Skeletal muscle satellite cell (primary cell): ENCODE measurements around the gene FMNL3.

Source experiments
- H3K27me3 ChIP-seq: 2 replicates; pipeline ENCODE4 v1.7.0; 2013; ENCODE audit warnings: low read length; ENCODE audit not compliant: control insufficient read depth, insufficient read depth
- H3K36me3 ChIP-seq: 2 replicates; pipeline ENCODE4 v1.7.0; 2013; ENCODE audit warnings: mild to moderate bottlenecking, control low read depth, low read length; ENCODE audit not compliant: insufficient read depth
- H3K4me1 ChIP-seq: 2 replicates; pipeline ENCODE4 v1.7.0; 2013; ENCODE audit warnings: low read length; ENCODE audit not compliant: control insufficient read depth, insufficient read depth
- H3K4me2 ChIP-seq: 2 replicates; pipeline ENCODE4 v1.7.0; 2013; ENCODE audit warnings: mild to moderate bottlenecking, low read length
- H3K4me3 ChIP-seq: 2 replicates; pipeline ENCODE4 v1.7.0; 2013; ENCODE audit warnings: low read length
- H3K9ac ChIP-seq: 2 replicates; pipeline ENCODE4 v1.7.0; 2013; ENCODE audit warnings: mild to moderate bottlenecking, low read depth, low read length, moderate library complexity
- H3K9me3 ChIP-seq: replicated peaks from 2 replicates; pipeline ENCODE4 v1.7.0; 2013; ENCODE audit warnings: mild to moderate bottlenecking, control low read depth, low read length

Gene FMNL3

DNA sequence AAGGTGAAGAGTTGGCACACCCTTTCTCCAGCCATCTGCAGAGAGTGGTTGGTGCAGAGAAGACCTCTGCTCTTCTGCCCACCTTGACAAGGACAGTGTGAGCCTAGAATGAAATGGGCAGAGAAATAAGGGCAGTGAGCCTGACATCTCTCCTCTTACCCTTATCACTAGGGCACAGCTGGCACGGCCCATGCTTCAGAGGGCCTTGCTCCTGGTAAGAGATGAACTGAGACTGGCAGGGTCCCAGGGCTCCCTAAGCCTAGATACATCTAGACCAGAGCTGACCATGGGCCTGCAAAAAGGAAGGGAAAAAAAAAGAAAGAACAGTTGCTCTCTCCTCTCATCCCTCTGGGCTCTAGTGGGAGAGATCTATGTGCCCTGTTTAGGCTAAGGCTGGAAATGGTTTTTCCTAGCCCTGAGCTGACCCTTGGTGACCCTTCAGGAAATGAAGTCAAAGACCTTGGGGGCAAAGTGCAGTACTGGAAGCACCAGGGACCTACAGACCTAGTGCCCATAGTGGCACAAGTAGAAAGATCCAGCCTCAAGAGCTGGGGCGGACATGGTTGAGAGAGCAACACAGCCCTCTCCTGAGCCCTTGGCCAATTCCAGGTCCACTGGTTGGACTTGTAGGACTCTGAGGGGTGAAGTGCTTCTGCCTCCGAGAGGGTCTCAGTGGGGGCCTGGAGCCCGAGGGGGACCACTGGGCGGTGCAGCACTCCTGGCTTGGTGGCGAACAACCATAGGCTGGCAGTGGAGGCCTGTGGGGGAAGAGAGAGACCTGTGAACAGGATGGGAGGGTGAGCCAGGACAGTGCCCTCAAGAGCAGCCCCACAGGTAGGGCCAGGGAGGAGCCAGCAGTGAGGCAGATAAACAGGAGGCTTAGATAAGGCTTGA, 61.8 kb downstream of the FMNL3 start:
- Histone ChIP-seq H3K36me3 (peaks cover 87% of the 10 kb centered on the region), H3K4me1 (peaks cover 3% of the 10 kb centered on the region), H3K4me2 (no peak overlapping the region)

DNA sequence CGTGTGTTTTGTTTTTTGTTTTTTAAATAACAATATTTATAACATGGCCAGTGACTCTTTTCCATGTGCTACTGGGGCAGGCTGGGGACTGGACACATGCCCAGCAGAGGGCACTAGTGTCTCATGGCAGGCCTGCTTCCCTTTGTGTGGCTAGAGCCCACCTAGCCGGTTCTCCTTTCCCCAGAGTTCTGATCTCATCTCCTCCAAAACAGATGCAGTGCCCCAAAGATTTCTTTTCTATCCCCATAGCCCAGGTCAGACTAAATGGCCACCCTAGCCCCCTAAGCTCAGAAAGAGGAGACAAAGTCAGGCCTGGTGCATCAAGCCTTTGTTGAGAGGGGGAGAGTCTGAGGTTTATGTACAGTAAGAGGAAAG, 62.6 kb downstream of the FMNL3 start:
- no peaks in the 10 kb centered on the region for H3K27me3 ChIP-seq
- H3K9me3 ChIP-seq, result no peaks in the 10 kb centered on the region
- H3K9ac ChIP-seq, result no peak overlapping the region
- no peak overlapping the region for H3K4me3 ChIP-seq
- H3K4me1 ChIP-seq, result peaks cover 3% of the 10 kb centered on the region
- H3K4me2 ChIP-seq, result no peak overlapping the region
- peaks cover 79% of the 10 kb centered on the region for H3K36me3 ChIP-seq

More for the DNA sequence above, 61.8 kb downstream of the FMNL3 start:
- Histone ChIP-seq H3K27me3 (no peaks in the 10 kb centered on the region), H3K9me3 (no peaks in the 10 kb centered on the region), H3K4me3 (no peak overlapping the region), H3K9ac (no peak overlapping the region)

DNA sequence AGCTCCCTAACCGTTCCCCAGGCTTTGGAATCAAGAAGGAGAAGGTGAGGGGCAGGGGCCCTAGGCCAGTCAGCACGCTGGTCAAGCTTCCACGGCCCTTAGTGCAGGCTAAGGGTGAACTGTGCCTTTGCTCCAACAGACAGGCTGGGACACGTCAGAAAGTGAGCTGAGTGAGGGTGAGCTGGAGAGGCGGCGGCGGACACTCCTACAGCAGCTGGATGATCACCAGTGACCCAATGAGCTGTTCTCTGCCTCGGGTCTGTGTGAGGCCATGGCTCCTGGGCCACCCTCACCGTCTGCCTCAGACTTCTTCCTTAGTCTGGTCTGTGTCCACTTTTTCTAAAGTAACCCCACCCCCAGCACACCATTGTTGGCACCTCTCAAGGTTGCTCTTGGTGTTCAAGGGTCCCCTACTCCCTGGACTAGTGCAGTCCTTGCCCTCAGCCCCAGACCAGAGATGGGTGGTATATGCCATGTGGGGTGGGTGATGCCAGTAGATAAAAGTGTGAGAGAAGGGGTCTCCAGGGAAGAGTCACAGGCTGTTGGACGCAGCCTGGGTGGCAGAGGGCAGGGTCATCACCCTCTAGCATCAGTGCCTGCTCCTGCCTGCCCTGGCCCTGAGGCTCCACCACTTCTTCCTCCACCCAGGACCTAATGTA, 63.1 kb downstream of the FMNL3 start:
- Histone ChIP-seq H3K27me3 (no peaks in the 10 kb centered on the region), H3K4me1 (peaks cover 3% of the 10 kb centered on the region), H3K9me3 (no peaks in the 10 kb centered on the region), H3K9ac (no peak overlapping the region), H3K36me3 (peaks cover 74% of the 10 kb centered on the region), H3K4me3 (no peak overlapping the region), H3K4me2 (no peak overlapping the region)

DNA sequence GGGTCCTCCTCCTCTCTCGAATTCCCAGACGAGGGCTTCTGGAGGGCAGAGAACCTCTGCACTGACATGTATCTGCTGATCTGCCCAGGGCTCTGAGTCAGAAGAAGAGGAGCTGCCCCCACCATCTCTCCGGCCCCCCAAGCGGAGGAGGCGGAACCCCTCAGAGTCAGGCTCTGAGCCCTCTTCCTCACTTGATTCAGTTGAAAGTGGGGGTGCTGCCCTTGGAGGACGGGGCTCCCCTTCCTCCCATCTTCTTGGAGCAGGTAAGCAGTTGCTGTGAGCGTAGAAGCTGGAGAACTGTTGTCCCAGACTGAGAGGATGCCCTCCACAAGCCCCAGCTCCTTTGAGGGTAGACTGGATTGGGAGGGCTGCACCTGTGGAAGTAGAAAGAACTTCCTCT, 64.1 kb downstream of the FMNL3 start:
- H3K4me1 ChIP-seq, result no peaks in the 10 kb centered on the region
- H3K36me3 ChIP-seq, result peaks cover 69% of the 10 kb centered on the region
- no peaks in the 10 kb centered on the region for H3K27me3 ChIP-seq
- H3K9ac ChIP-seq, result no peak overlapping the region
- no peaks in the 10 kb centered on the region for H3K9me3 ChIP-seq
- no peak overlapping the region for H3K4me3 ChIP-seq
- no peak overlapping the region for H3K4me2 ChIP-seq

DNA sequence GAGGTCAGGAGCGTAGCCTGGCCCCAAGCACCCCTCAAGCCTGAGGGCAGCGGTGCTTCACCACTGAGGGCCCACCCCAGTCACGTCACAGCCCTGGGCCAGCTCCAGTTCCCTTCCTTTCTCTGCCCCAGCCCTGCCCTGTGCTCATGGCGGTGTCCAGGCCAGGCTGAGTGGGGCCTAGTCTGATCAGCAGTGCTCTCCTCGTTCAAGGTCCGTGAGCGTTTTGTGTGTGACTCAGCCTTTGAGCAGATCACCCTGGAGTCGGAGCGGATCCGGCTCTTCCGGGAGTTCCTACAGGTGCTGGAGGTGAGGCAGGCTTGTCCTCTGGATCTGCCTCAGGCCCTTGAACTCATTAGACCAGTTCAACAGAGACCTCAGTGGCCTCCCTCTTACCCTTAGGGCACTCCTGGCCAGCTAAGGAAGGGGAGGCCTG, 64.8 kb downstream of the FMNL3 start:
- H3K9ac ChIP-seq, result no peak overlapping the region
- no peaks in the 10 kb centered on the region for H3K4me1 ChIP-seq
- H3K4me3 ChIP-seq, result no peak overlapping the region
- H3K27me3 ChIP-seq, result no peaks in the 10 kb centered on the region
- no peaks in the 10 kb centered on the region for H3K9me3 ChIP-seq
- H3K36me3 ChIP-seq, result peaks cover 61% of the 10 kb centered on the region
- H3K4me2 ChIP-seq, result no peak overlapping the region

DNA sequence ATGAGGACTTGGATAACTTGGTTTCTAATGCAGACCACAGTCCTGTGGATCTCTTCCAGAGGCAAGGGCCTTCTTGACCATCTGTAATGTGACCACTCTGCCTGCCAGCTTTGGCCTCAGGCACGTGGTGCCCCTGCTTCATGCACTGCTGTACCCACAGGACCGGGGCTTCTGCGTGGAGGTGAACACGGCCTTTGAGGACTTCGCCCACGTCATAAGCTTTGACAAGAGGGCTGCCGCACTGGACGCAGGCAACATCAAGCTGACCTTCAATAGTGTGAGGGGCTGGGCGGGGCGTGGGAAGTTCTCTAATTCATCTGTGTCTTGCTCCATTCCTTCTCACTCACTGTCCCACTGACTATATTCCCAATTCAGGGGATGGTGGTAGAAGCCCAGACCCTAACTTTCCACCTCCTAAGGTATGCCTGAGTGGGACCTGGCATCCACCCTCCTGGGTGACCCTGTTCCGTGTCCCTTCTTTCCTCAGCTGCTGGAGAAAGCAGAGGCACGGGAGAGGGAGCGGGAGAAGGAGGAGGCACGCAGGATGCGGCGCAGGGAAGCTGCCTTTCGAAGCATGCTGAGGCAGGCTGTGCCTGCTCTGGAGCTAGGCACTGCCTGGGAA, 65.3 kb downstream of the FMNL3 start:
- Histone ChIP-seq H3K4me3 (no peak overlapping the region), H3K9me3 (no peaks in the 10 kb centered on the region), H3K9ac (no peak overlapping the region), H3K36me3 (peaks cover 58% of the 10 kb centered on the region), H3K4me2 (no peak overlapping the region), H3K4me1 (no peaks in the 10 kb centered on the region), H3K27me3 (no peaks in the 10 kb centered on the region)

DNA sequence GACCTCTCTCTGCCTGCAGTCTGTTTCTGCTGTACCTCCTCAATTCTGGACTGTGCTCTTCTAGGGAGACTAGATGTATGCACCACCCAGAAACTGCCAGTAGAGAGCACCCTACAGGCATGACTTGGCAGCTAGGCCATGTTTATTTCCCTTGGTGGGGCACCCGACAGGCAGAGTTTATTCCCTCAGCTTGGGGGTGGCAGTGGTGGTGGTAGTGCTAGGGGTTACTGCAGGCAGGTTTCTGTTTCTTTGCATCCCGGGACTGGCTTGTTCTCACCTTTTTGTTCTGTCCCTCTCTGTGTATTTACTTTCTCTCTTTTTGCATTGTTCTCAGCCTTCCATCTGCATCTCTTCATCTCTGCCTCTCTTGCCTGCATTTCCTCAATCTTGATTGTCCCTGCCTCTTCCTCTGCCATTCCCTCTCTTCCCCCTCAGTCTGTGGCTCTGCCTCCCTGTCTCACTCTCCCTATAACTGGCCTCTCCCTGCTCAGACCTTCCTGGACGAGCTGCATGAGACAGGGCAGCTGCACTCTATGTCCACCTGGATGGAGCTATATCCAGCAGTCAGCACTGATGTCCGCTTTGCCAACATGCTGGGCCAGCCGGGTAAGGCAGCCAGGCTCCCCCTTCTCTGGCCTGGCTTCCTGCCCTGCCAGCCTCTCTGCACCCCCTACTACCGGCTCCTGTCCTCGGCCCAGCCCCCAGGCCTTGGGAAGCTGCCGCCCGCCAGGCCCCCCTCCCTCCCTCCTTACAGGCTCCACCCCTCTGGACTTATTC, 70.0 kb downstream of the FMNL3 start:
- no peaks in the 10 kb centered on the region for H3K9me3 ChIP-seq
- H3K9ac ChIP-seq, result no peak overlapping the region
- H3K4me1 ChIP-seq, result no peaks in the 10 kb centered on the region
- H3K4me3 ChIP-seq, result no peak overlapping the region
- H3K27me3 ChIP-seq, result no peaks in the 10 kb centered on the region
- H3K36me3 ChIP-seq, result peaks cover 20% of the 10 kb centered on the region
- H3K4me2 ChIP-seq, result no peak overlapping the region

DNA sequence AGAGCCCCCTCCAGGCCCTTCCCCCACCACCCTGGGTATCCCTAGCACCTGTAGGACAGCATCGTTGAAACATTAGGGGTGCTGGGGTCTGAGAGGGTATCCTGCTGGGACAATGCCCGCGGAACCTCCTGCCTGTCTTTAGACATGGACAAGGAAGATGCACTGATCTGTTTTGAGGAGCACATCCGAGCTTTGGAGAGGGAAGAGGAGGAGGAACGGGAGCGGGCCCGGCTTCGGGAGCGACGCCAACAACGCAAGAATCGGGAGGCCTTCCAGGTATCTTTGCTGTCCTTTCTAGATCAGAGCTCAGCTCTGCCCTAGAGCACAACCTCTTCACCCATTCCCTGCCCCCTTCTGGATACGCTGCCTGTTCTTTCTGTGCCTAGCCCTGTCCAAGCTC, 70.6 kb downstream of the FMNL3 start:
- no peak overlapping the region for H3K4me3 ChIP-seq
- H3K27me3 ChIP-seq, result no peaks in the 10 kb centered on the region

DNA sequence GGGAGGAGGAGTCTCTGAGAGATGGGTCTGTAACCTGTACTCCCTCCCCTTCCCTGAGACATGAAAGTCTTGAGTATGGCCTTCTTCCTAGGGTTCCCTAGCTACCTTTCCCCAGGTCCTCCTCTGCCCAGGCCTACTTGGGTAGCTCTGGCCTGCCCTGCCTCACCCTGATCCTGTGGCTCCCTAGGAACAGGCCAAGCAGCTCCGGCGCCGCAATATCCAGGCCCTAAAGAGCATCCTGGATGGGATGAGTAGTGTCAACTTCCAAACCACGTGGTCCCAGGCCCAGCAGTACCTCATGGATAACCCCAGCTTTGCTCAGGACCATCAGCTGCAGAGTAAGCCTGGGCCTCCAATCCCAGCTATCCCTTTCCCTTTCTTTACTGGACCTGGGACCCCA, 71.5 kb downstream of the FMNL3 start:
- Histone ChIP-seq H3K4me1 (no peaks in the 10 kb centered on the region), H3K27me3 (no peaks in the 10 kb centered on the region), H3K4me3 (no peak overlapping the region), H3K9me3 (no peaks in the 10 kb centered on the region), H3K36me3 (peaks cover 13% of the 10 kb centered on the region), H3K9ac (no peak overlapping the region), H3K4me2 (no peak overlapping the region)

More for the DNA sequence above, 70.6 kb downstream of the FMNL3 start:
- Histone ChIP-seq H3K9ac (no peak overlapping the region), H3K36me3 (peaks cover 21% of the 10 kb centered on the region), H3K4me2 (no peak overlapping the region), H3K9me3 (no peaks in the 10 kb centered on the region), H3K4me1 (no peaks in the 10 kb centered on the region)

DNA sequence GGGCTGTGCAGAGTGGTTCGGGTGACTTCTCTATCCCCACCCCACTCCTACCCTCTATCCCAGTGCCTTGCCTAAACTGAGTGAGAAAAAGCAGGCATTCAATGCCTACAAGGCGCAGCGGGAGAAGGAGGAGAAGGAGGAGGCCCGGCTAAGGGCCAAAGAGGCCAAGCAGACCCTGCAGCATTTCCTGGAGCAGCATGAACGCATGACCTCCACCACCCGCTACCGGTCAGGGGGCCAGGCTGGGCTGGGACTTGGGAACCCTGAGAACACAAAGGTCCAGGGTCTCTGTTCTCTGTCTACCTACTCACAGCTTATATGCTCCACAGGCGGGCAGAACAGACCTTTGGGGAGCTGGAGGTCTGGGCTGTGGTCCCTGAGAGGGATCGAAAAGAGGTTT, 72.2 kb downstream of the FMNL3 start:
- Histone ChIP-seq H3K4me1 (no peaks in the 10 kb centered on the region), H3K9me3 (no peaks in the 10 kb centered on the region), H3K36me3 (peaks cover 13% of the 10 kb centered on the region), H3K27me3 (no peaks in the 10 kb centered on the region), H3K4me2 (no peak overlapping the region), H3K4me3 (no peak overlapping the region), H3K9ac (no peak overlapping the region)

DNA sequence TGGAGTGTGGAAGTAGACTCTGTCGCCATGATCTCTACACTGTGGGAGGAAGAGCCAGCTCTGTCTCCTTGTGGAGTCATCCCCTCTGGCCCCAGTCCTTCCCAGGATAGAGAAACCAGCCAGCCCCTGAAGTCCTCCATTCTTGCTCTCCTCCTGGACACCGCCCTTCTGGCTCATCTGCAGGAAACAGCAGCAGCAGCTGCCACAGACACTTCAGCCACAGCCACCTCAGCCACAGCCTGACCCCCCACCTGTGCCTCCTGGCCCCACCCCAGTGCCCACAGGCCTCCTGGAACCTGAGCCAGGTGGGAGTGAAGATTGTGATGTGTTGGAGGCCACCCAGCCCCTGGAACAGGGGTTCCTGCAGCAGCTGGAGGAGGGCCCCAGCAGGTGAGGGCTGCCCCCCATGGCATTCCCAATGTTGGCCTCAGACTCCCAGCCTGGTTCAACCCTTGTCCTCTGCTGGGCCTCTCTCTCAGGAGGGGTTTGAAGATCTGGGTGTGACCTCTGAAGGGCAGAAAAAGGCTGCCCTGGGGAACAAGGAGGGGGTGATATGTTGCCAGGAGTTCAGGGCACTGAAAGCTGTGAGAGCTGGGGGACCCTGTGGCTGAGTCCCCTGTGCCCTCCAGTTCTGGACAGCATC, 73.4 kb downstream of the FMNL3 start:
- no peaks in the 10 kb centered on the region for H3K9me3 ChIP-seq
- no peak overlapping the region for H3K4me3 ChIP-seq
- H3K27me3 ChIP-seq, result no peaks in the 10 kb centered on the region
- no peak overlapping the region for H3K4me2 ChIP-seq
- no peaks in the 10 kb centered on the region for H3K4me1 ChIP-seq
- no peak overlapping the region for H3K9ac ChIP-seq
- H3K36me3 ChIP-seq, result peaks cover 13% of the 10 kb centered on the region
